Endothelial cell of umbilical vein (primary cell): ENCODE results near the gene HSPA12A. TPM values are rescaled to one million over a fixed set of nuclear protein-coding genes. Genes with fewer than 3 reads are reported as not detected.

ENCODE experiments used
- BruUV-seq: library from RNA; stranded (reverse); fragments of 400-500 nt; replicated peaks from 2 replicates; lab custom pipeline; 2021; lab: Mats Ljungman, UMichigan
- CTCF ChIA-PET: fragments of 300-600, 350-600 bp; sonication (Branson Sonifier 250); formaldehyde crosslinking; loops from one replicate; lab custom pipeline; 2021; ENCODE audit warnings: antibody characterized with exemption, inconsistent platforms; lab: Charles Lee
- POLR2A ChIA-PET: fragments of 300-600, 350-600 bp; sonication (Branson Sonifier 250); formaldehyde crosslinking; loops from one replicate; lab custom pipeline; 2021; ENCODE audit warnings: antibody characterized with exemption, inconsistent platforms; lab: Charles Lee
- DNase-seq: peaks from one replicate; pipeline ENCODE4 v3.0.0-alpha.2; 2011; ENCODE audit warnings: low read depth, low spot score
- FAIRE-seq: peaks from 2 replicates; lab custom pipeline; 2011; peaks lifted over from hg19 to GRCh38; lab: Jason Lieb, UNC
- H2AFZ ChIP-seq: 2 replicates; pipeline ENCODE4 v1.6.0; 2012; ENCODE audit warnings: low read depth, low read length, control low read depth, inconsistent platforms
- H3K27ac ChIP-seq: 2 replicates; pipeline ENCODE4 v1.5.1; 2011; ENCODE audit warnings: low read depth, mild to moderate bottlenecking, control low read depth, low read length, moderate library complexity; ENCODE audit not compliant: insufficient read depth
- H3K27me3 ChIP-seq, 2 experiments: 2 replicates each; pipeline versions ENCODE4 v1.6.0 to v1.6.1; 2011; ENCODE audit warnings: low read length in 2 of 2, mixed read lengths in 1 of 2; ENCODE audit not compliant: control insufficient read depth in 2 of 2, insufficient read depth in 2 of 2
- H3K36me3 ChIP-seq, 2 experiments: 2 replicates in 1 of 2; 3 replicates in 1 of 2; pipeline ENCODE4 v1.5.1; 2011; ENCODE audit warnings: low read length in 2 of 2, mild to moderate bottlenecking in 1 of 2, moderate library complexity in 1 of 2; ENCODE audit not compliant: control insufficient read depth in 2 of 2, insufficient read depth in 2 of 2; ENCODE audit errors: extremely low read depth in 1 of 2
- H3K4me1 ChIP-seq: 3 replicates; pipeline ENCODE4 v1.5.1; 2011; ENCODE audit warnings: mild to moderate bottlenecking, low read length; ENCODE audit not compliant: control insufficient read depth, insufficient read depth; ENCODE audit errors: extremely low read depth
- H3K4me2 ChIP-seq: 2 replicates; pipeline ENCODE4 v1.6.1; 2011; ENCODE audit warnings: low read length, control low read depth, mixed read lengths; ENCODE audit not compliant: insufficient read depth
- H3K4me3 ChIP-seq, 3 experiments: fragments of 200-600 bp in 1 of 3; sonication (generic), shearing (Covaris generic) in 1 of 3; replicated peaks in 1 of 3; 2 replicates each; pipeline ENCODE4 v1.5.1; 2011 to 2016; ENCODE audit warnings: control low read depth in 3 of 3, low read length in 3 of 3, mild to moderate bottlenecking in 2 of 3, inconsistent platforms in 1 of 3, low read depth in 1 of 3, moderate library complexity in 1 of 3; ENCODE audit not compliant: insufficient read depth in 1 of 3
- H3K79me2 ChIP-seq: 2 replicates; pipeline ENCODE4 v1.6.0; 2012; ENCODE audit warnings: low read length, inconsistent platforms; ENCODE audit not compliant: control insufficient read depth, insufficient read depth
- H3K9ac ChIP-seq: replicated peaks from 2 replicates; pipeline ENCODE3; 2011; ENCODE audit warnings: low read length, control low read depth; ENCODE audit not compliant: insufficient read depth; ENCODE audit errors: extremely low read depth
- H3K9me1 ChIP-seq: replicated peaks from 3 replicates; pipeline ENCODE4 v1.6.0; 2011; ENCODE audit warnings: mild to moderate bottlenecking, low read length; ENCODE audit not compliant: control insufficient read depth, insufficient read depth; ENCODE audit errors: extremely low read depth
- H3K9me3 ChIP-seq: replicated peaks from 2 replicates; pipeline ENCODE4 v1.5.1; 2012; ENCODE audit warnings: low read length, inconsistent platforms; ENCODE audit not compliant: control insufficient read depth, insufficient read depth
- H4K20me1 ChIP-seq: replicated peaks from 2 replicates; pipeline ENCODE3; 2011; ENCODE audit warnings: mild to moderate bottlenecking, low read length; ENCODE audit not compliant: control insufficient read depth, insufficient read depth; ENCODE audit errors: extremely low read depth
- CTCF ChIP-seq, 2 donors: IDR thresholded peaks; 1 replicate in 1 of 2; 2 replicates in 1 of 2; pipeline ENCODE4 v1.5.1; 2011; ENCODE audit warnings: low read length in 2 of 2, mild to moderate bottlenecking in 2 of 2, moderate library complexity in 2 of 2, control low read depth in 1 of 2, inconsistent platforms in 1 of 2, low read depth in 1 of 2; ENCODE audit not compliant: insufficient read depth in 1 of 2; ENCODE audit errors: extremely low read depth in 1 of 2
- EZH2 ChIP-seq: IDR thresholded peaks from 2 replicates; pipeline ENCODE4 v1.6.1; 2012; ENCODE audit warnings: borderline replicate concordance, low read depth, mild to moderate bottlenecking, moderate library complexity, low read length, inconsistent platforms; ENCODE audit not compliant: severe bottlenecking
- GATA2 ChIP-seq: IDR thresholded peaks from 2 replicates; pipeline ENCODE4 v1.7.0; 2011; ENCODE audit warnings: low read depth, mild to moderate bottlenecking, moderate library complexity, mixed read lengths, low read length; ENCODE audit not compliant: insufficient read length, insufficient read depth
- JUN ChIP-seq: IDR thresholded peaks from 2 replicates; pipeline ENCODE4 v1.6.1; 2011; ENCODE audit warnings: borderline replicate concordance, low read depth; ENCODE audit not compliant: insufficient read length, insufficient read depth
- MAX ChIP-seq: IDR thresholded peaks from 2 replicates; pipeline ENCODE4 v1.6.1; 2011; ENCODE audit not compliant: insufficient read depth, insufficient read length
- MYC ChIP-seq: IDR thresholded peaks from one replicate; pipeline ENCODE4 v1.6.1; 2011; ENCODE audit warnings: mild to moderate bottlenecking, low read depth, low read length
- POLR2A ChIP-seq: IDR thresholded peaks from 2 replicates; pipeline ENCODE4 v1.6.1; 2012; ENCODE audit warnings: low read depth, mild to moderate bottlenecking, control low read depth, low read length
- POLR2AphosphoS5 ChIP-seq: IDR thresholded peaks from 2 replicates; pipeline ENCODE4 v1.6.1; 2012; ENCODE audit warnings: low read depth, mild to moderate bottlenecking, control low read depth, low read length, moderate library complexity; ENCODE audit not compliant: insufficient read depth
- dilution Hi-C: fragments of 300-500 bp; cut with MboI; formaldehyde crosslinking; loops from one replicate; pipeline ENCODE4 v1.15.0; 2019; ENCODE audit warnings: low sequenced_read_pairs; ENCODE audit not compliant: extremely low pct_ligation_motif_present
- intact Hi-C: fragments of 100-400 bp; cut with micrococcal nuclease; formaldehyde crosslinking; loops from one replicate; pipeline ENCODE4 v1.10.0; 2022
- polyA plus RNA-seq, 4 experiments: library from polyadenylated mRNA; depleted of rRNA in 3 of 4; stranded (reverse) in 3 of 4; unstranded in 1 of 4; fragments of >200 nt; gene quantifications; 2 replicates each; pipeline versions ENCODE4 v1.2.1 to v1.2.3, GENCODE V29; 2011 to 2012; ENCODE audit warnings: missing spikeins in 1 of 4
- total RNA-seq: library from RNA; stranded (reverse); gene quantifications from 2 replicates; pipeline ENCODE4 v1.2.3, GENCODE V29; 2021

The HSPA12A gene
- total and polyA plus RNA-seq, 2 donors (not counting 3 experiments of a cell fraction or from before 2014, with no cell fraction given), result 0.22 to 0.29 TPM

GRCh38 chr10:116708391-116708821, 34.0 kb downstream of the HSPA12A start:
- Histone ChIP-seq H4K20me1 (no peaks in the 10 kb centered on the region), H2AFZ (no peak overlapping the region), H3K4me2 (no peak overlapping the region), H3K9me3 (no peaks in the 10 kb centered on the region), H3K27ac (no peak overlapping the region), H3K79me2 (no peaks in the 10 kb centered on the region), H3K27me3 (no peaks in the 10 kb centered on the region), H3K9ac (no peak overlapping the region), H3K4me3 (no peak overlapping the region), H3K9me1 (no peaks in the 10 kb centered on the region), H3K4me1 (no peaks in the 10 kb centered on the region), H3K36me3 (no peaks in the 10 kb centered on the region)
- FAIRE-seq (no peak), DNase-seq (no peak)
- intact Hi-C loops (no loop called here), dilution Hi-C loops (no loop called here)
- BruUV-seq, result no TSS peak
- ChIA-PET POLR2A (no interaction called here), CTCF (no interaction called here)
- TF ChIP-seq EZH2, result no peak
- TF ChIP-seq POLR2AphosphoS5, result no peak
- TF ChIP-seq MAX, result no peak
- no peak for TF ChIP-seq POLR2A
- no peak for TF ChIP-seq MYC
- TF ChIP-seq JUN, result no peak
- no peak for TF ChIP-seq GATA2

- ChIA-PET POLR2A (no interaction called here), CTCF (no interaction called here)
- no peak overlapping the region for H3K4me2 ChIP-seq
- no peaks in the 10 kb centered on the region for H3K9me1 ChIP-seq
- H3K9me3 ChIP-seq, result no peaks in the 10 kb centered on the region
- no peak overlapping the region for H3K27ac ChIP-seq
- FAIRE-seq (no peak), DNase-seq (no peak)
- H3K9ac ChIP-seq, result no peak overlapping the region
- H4K20me1 ChIP-seq, result no peaks in the 10 kb centered on the region
- no peaks in the 10 kb centered on the region for H3K36me3 ChIP-seq
- H3K27me3 ChIP-seq, result no peaks in the 10 kb centered on the region
- no peak overlapping the region for H2AFZ ChIP-seq
- H3K4me3 ChIP-seq, result no peak overlapping the region
- no peaks in the 10 kb centered on the region for H3K79me2 ChIP-seq
- TF ChIP-seq EZH2, result no peak
- TF ChIP-seq JUN, result no peak
- no peak for TF ChIP-seq POLR2AphosphoS5
- TF ChIP-seq CTCF (IDR thresholded peaks at IDR 0.05; ENCODE audit: extremely low read depth in 1 of 2, insufficient read depth in 1 of 2, low read depth in 1 of 2, low read length in 2 of 2), result no peak
- TF ChIP-seq GATA2, result no peak
- dilution Hi-C loops (no loop called here), intact Hi-C loops (no loop called here)
- BruUV-seq, result no TSS peak
- H3K4me1 ChIP-seq, result no peaks in the 10 kb centered on the region
Measured at GRCh38 chr10:116707981-116708380, 34.4 kb downstream of the HSPA12A start.
